GM19238 (cell line): Measurements from ENCODE around the gene NXPE3.
"Not testable (repeated sequence)": the region's sequence is repeated elsewhere in the genome, so short reads cannot be mapped to it uniquely, and the experiment has no call there.

Experiments used
- DNase-seq: peaks from one replicate; pipeline ENCODE4 v3.0.0; 2011; ENCODE audit warnings: low spot score; ENCODE audit not compliant: insufficient read length

The NXPE3 gene

GRCh38 chr3:101779047-101779821 is at the start of gene NXPE3:
Gene NXPE3 (plus strand): TSS chr3:101779211. CDS start chr3:101785597, 6,386 bp downstream.
- peak; percentile 75 for DNase-seq

- DNase-seq, result no peak
Measured at GRCh38 chr3:101729586-101729985, 49.4 kb upstream of the NXPE3 start.

GRCh38 chr3:101730839-101731238 is 48.2 kb upstream of the NXPE3 start:
- no peak for DNase-seq

- DNase-seq, result no peak
Measured at GRCh38 chr3:101732240-101732641, 46.8 kb upstream of the NXPE3 start.

- no peak for DNase-seq
Measured at GRCh38 chr3:101735833-101736232, 43.2 kb upstream of the NXPE3 start.

- not testable (repeated sequence) for DNase-seq
Measured at GRCh38 chr3:101741914-101742313, 37.1 kb upstream of the NXPE3 start.

GRCh38 chr3:101744811-101745210 is 34.2 kb upstream of the NXPE3 start:
- no peak for DNase-seq

- DNase-seq, result not testable (repeated sequence)
Measured at GRCh38 chr3:101745934-101746333, 33.1 kb upstream of the NXPE3 start.

GRCh38 chr3:101753386-101754113 is 25.5 kb upstream of the NXPE3 start:
- DNase-seq, result not testable (repeated sequence)

- DNase-seq, result no peak
Measured at GRCh38 chr3:101758224-101758623, 20.8 kb upstream of the NXPE3 start.

GRCh38 chr3:101762041-101762646 is 16.9 kb upstream of the NXPE3 start:
- no peak for DNase-seq

GRCh38 chr3:101777745-101778281 is 1.2 kb upstream of the NXPE3 start:
- not testable (repeated sequence) for DNase-seq

GRCh38 chr3:101778385-101779046 is 495 bp upstream of the NXPE3 start:
- DNase-seq, result no peak

- DNase-seq, result no peak
Measured at GRCh38 chr3:101779822-101780381, 891 bp downstream of the NXPE3 start.

- no peak for DNase-seq
Measured at GRCh38 chr3:101780661-101781060, 1.6 kb downstream of the NXPE3 start.

GRCh38 chr3:101781166-101781565 is 2.2 kb downstream of the NXPE3 start:
- no peak for DNase-seq

- no peak for DNase-seq
Measured at GRCh38 chr3:101784855-101785613, 6.0 kb downstream of the NXPE3 start.

- DNase-seq, result no peak
Measured at GRCh38 chr3:101791778-101792177, 12.8 kb downstream of the NXPE3 start.

- no peak for DNase-seq
Measured at GRCh38 chr3:101796077-101796680, 17.2 kb downstream of the NXPE3 start.

GRCh38 chr3:101801174-101801573 is 22.2 kb downstream of the NXPE3 start:
- DNase-seq, result no peak
